GM21447 (cell line): ENCODE results near the gene REV3L.

ENCODE experiments used
- ATAC-seq: cut with Tn5 transposase; IDR thresholded peaks from one replicate; pipeline ENCODE4 v1.9.1; 2021; ENCODE audit not compliant: unreplicated experiment

Gene REV3L

DNA sequence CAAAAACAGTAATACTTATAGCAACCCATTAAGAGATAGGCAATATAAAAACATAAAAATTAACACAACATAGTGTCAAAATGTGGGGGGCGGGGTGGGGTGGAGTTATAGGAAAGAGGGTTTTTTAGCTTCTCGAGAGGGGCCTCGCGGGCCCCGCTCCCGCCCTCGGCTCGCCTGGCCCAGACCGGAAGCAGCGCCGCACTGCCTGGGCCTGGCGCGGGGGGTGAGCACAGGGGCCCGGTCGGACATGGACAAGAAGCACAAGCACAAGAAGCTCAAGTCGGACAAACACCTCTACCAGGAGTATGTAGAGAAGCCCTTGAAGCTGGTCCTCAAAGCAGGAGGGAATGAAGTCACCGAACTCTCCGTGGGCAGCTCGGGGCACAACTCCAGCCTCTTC lies 53.4 kb downstream of the REV3L start:
- ATAC-seq: no peak

GRCh38 chr6:111428811-111429210 lies 54.2 kb downstream of the REV3L start:
- no peak for ATAC-seq

DNA sequence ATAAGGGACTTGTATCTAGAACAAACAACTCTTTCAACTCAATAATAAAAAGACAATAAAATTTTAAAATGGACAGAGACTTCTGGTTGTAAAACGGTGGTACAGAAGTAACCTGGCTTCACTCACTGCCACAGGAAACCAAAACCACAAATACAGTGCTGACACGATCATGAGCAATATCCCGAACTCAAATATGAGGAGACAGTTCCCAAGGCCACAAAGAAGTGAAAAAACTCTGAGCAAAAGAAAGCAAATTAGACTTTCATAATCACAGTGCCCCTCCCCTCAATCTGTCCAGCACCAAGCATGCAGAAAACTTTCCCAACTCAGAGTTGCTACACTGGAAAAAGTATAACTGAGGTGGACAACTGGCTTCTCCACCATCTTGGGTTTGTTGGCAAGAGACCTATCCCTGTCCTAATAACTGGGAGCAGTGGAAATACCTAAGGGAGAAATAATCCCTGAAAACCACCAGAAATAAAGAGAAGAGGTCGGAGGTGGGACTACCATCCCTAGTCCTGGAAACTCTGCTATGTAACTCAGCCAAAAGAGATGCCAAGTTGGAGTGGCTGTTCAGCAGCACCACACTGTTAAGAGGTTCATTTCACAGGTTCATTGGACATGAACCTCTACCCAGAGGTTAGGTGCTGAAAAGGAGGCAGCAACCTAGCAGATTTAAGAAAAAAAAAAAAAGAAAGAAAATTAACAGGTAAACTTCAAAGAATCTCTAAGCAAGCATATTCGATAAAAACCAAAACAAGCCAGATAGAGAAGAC lies 55.5 kb downstream of the REV3L start:
- ATAC-seq: peak; percentile 80

GRCh38 chr6:111423960-111424846 lies 58.8 kb downstream of the REV3L start:
- ATAC-seq: no peak

DNA sequence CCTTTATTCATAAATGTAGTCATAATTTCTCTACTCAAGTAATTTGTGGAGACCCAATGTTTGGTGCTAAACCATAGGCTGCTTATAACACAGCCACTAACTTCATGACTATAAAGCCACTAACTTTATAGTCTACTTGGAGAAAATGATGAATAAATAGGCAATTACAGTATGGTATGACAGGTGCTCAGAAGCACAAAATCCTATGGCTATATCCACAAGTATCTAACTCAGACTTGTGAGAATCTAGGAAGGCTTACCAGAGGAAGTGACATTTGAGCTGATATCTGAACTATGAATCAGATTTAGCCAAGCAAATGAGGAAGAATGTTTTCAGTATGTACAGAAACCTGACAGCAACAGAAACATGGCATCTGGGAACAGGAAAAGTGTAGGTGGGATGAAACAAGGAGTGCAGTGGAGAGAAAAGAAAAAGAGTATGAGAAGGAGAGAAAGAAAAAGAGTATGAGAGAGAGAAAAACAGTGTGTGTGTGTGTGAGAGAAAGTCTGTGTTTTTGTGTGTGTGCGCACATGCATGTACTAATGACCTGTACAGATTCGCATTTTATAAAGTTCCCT lies 59.9 kb downstream of the REV3L start:
- ATAC-seq: no peak

- ATAC-seq: no peak
These were observed 63.9 kb downstream of the REV3L start for GRCh38 chr6:111418971-111419693.

- no peak for ATAC-seq
These were observed 65.1 kb downstream of the REV3L start for GRCh38 chr6:111417946-111418345.

GRCh38 chr6:111417181-111417585 lies 65.8 kb downstream of the REV3L start:
- ATAC-seq: no peak

DNA sequence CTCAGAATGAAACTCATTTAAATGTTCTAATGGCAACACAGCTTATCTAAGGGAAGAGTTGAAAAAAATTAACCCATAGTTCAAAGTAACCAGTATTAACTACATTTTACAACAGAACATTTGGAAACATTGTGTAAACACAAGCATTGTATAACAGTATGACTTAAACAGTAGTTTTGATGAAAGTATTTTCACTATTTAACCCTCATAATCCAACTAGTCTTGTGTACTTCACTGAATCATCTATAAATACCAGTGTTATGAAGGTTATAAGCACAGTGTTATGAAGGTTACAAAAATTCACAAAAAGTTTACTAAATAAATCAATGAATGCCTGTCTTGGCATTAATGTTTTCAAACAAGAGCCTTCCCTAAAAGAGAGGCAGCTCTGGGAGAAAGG lies 66.5 kb downstream of the REV3L start:
- no peak for ATAC-seq

DNA sequence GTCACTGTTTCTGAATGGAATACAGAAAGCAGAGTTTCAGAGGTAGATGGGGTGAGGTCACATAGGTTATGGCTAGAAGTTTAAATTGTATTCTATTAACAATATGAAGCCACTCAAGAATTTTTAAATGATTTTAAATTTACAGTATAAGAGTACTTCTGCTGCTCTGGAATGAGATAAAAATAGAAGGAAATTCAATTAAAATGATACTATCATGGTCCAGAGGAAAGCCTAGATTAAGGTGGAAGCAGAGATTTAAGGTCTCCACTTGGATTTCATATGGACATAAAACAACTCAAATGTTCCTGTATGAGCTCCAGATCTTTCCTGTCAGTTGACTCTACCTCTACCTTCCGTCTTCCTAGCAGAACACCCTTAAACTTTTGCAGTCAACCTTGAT lies 68.6 kb downstream of the REV3L start:
- no peak for ATAC-seq

- ATAC-seq: no peak
These were observed 70.9 kb downstream of the REV3L start for GRCh38 chr6:111411978-111412566.

DNA sequence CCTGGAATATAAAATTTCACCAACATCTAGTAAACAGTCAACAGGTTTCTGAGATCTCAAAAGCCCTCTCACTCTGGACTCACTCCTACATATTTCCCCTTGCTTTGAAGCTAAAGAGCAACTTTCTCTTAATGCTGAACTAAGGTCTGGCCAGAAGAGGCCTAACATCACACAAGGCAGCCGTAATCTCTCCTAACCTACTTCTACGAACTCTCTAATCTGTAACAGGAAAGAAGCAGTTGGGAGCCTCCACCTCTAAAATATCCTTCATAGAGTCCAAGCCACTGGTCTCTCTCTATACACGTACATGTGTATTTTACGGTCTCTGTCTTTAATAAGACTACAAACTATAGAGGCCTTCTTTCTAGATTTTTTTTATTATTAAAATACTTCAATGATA lies 72.0 kb downstream of the REV3L start:
- ATAC-seq: no peak

DNA sequence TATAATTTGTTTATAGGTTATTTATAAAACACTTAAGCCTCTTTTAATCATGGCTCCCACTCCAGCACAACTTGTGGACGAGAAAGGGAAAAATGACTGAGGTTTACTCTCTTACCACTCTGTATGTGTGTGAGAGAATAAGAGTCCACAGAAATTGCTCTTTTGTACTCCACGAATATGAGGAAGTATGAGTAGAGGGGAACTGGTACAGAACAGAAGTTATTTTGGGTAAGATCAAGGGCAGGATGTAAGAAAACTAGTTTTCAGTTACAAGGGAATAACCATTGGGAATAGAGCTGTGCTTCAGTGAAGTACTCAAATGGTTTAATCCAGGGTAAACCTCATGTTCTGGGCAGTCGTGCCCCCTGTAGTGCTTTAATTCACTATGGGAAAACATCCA lies 72.6 kb downstream of the REV3L start:
- ATAC-seq: no peak

DNA sequence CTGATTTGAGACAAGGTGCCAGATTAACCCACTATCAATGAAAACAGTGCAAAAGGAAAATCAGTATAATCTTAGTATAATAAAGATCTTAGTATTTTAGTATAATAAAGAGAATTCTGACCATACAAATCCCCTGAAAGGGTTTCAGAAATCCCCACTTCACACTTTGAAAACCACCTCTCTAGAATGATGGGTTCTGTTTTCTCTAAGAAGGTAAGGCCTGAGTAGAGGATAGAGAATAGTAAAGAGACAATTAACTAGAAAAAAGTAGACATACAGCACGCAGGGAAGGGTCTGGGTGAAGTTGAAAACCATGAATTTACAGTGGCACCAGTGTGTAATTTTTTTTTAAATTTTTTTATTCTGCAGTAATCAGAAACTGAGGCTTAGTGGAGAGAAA lies 73.6 kb downstream of the REV3L start:
- no peak for ATAC-seq

GRCh38 chr6:111407686-111408085 lies 75.3 kb downstream of the REV3L start:
- ATAC-seq: no peak

- peak; percentile 100 for ATAC-seq
These were observed 76.8 kb downstream of the REV3L start for GRCh38 chr6:111406200-111406721.

- ATAC-seq: no peak
These were observed 79.6 kb downstream of the REV3L start for GRCh38 chr6:111403388-111403787.

GRCh38 chr6:111399626-111400025 lies 83.4 kb downstream of the REV3L start:
- ATAC-seq: no peak

DNA sequence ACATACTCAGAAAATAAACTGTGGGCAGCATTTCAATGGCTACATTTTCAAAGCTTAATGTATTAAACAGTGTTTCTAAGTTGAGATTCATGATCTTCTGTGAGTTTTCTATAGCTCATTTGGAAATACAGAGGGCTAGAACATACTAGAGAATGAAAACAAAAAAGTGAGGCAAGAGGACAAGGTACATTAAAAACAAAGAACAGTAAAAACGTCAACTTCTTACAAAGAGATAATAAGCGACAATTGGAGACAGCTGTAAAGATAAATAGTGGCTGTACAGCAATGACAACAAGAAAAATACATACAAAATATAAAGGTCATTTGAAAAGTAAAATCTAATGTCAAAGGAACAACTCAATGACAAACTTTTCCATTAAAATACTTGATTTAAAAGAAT lies 94.3 kb downstream of the REV3L start:
- ATAC-seq: no peak

DNA sequence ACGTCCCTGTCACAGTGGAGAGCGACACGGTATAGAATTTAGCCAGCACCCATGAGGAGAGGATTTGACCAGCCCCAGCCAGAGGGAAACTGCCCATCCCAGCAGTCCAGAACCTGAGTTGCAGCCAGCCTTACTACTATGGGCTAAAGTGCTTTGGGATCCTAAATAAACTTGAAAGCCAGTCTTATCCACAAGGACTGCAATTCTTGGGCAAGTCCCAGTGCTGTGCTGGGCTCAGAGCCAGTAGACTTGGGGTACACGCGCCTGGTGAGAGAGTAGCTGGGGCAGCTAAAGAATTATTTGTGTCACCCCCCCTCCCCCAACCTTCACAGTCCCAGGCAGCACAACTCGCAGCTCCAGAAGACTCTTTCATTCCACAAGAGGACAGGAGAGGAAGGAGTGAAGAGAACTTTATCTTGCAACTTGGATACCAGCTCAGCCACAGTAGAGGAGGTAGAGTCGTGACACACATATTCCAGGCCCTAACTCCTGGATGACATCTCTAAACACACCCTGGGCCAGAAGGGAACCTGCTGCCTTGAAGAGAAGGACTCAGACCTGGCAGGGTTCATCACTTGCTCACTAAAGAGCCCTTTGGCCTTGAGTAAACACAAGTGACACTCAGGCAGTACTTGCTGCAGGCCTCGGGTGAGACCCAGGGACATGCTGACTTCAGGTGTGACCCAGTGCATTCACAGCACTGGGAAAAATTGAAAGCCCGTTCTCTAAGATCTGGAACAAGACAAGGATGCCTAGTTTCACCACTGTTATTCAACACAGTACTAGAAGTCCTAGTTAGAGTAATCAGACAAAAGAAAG lies 100.3 kb downstream of the REV3L start:
- no peak for ATAC-seq
